Mesothelial cell of epicardium (in vitro differentiated cells): ENCODE data around the gene ATP8B1. TPM values are rescaled to one million over a fixed set of nuclear protein-coding genes. Genes with fewer than 3 reads are reported as not detected.

Experiments
- DNase-seq, 2 experiments: peaks; one replicate each; pipeline ENCODE4 v3.0.0; 2021; ENCODE audit warnings: low spot score in 2 of 2; ENCODE audit not compliant: unreplicated experiment in 2 of 2
- H3K27ac Mint-ChIP-seq: 2 replicates; pipeline ENCODE4 v1.8.0; 2021; ENCODE audit warnings: mixed read lengths
- H3K27me3 Mint-ChIP-seq: 2 replicates; pipeline ENCODE4 v1.8.0; 2021; ENCODE audit warnings: low read depth, mixed read lengths
- H3K36me3 Mint-ChIP-seq: 2 replicates; pipeline ENCODE4 v1.8.0; 2021; ENCODE audit warnings: mixed read lengths
- H3K4me1 Mint-ChIP-seq: 2 replicates; pipeline ENCODE4 v1.8.0; 2021; ENCODE audit warnings: mixed read lengths
- H3K4me3 Mint-ChIP-seq: 2 replicates; pipeline ENCODE4 v1.8.0; 2021; ENCODE audit warnings: mild to moderate bottlenecking, moderate library complexity, mixed read lengths
- H3K9me3 Mint-ChIP-seq: 2 replicates; pipeline ENCODE4 v1.8.0; 2021; ENCODE audit warnings: mixed read lengths
- CTCF ChIP-seq: fragments of 200-600 bp; sonication (generic); IDR thresholded peaks from one replicate; pipeline ENCODE4 v1.5.0; 2021; ENCODE audit warnings: antibody characterized with exemption; ENCODE audit not compliant: unreplicated experiment
- total RNA-seq: library from RNA; stranded (reverse); gene quantifications from 3 replicates; pipeline ENCODE4 v1.2.1, GENCODE V29; 2021

The ATP8B1 gene
- total RNA-seq, 1 donor from 2014 or later = 14.1 TPM

DNA sequence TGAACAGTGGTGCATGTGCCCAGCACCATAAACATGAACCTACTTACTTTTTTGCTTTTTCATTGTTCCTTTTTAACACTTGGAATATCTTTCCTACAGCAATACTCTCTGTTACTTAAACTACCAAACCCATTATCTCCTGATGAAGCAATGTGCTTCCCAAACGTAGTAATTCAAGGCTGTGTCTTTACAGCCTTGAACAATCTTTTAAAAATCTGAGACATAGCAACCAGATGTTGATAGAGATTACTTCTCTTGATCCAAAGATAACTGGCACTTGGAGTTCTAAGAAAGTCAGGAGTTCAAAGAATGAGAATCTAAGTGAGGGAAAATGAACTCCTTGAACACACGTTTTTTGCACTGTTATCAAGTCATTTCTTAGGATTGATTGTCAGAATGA lies 40.4 kb downstream of the ATP8B1 start:
- Mint-ChIP-seq H3K9me3 (peaks cover 12% of the 10 kb centered on the region), H3K27me3 (no peaks in the 10 kb centered on the region), H3K4me1 (peaks cover 9% of the 10 kb centered on the region), H3K4me3 (no peak overlapping the region), H3K27ac (no peak overlapping the region), H3K36me3 (peaks cover 14% of the 10 kb centered on the region)
- TF ChIP-seq CTCF = no peak
- no peak for DNase-seq

GRCh38 chr18:57759650-57760049 lies 43.5 kb downstream of the ATP8B1 start:
- Mint-ChIP-seq H3K27me3 (no peaks in the 10 kb centered on the region), H3K36me3 (peaks cover 26% of the 10 kb centered on the region), H3K27ac (no peak overlapping the region), H3K4me3 (no peak overlapping the region), H3K9me3 (peaks cover 19% of the 10 kb centered on the region), H3K4me1 (no peaks in the 10 kb centered on the region)
- DNase-seq = no peak
- TF ChIP-seq CTCF = no peak

DNA sequence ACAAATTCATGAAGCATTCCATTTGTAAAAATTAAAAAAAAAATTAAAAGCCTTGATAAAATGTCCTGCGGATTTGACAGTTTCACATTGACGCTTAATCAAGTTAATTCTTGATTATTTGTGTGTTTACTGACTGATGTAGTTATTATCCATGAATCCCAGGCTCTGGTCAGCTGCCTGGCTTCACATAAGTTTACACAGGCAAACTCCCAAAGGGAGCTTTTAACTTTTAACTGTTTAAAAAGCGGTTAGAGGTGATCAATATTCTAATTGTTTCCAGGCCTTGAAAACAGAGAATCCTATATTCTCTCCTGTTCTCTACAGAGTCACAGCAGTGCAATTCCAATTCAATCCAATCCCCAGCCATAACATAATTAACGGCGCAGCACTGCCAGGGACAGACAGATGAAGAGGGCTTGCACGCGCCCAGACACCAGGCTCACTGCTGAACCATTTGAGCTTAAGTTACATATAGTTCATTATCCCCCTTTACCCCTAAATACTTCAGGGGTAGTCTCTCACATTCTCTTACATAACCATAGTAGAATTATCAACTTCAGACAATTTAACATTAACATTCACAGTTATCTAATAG lies 47.5 kb downstream of the ATP8B1 start:
- H3K36me3 Mint-ChIP-seq = peaks cover 26% of the 10 kb centered on the region
- H3K27me3 Mint-ChIP-seq = no peaks in the 10 kb centered on the region
- peaks cover 11% of the 10 kb centered on the region for H3K4me1 Mint-ChIP-seq
- peaks cover 19% of the 10 kb centered on the region for H3K9me3 Mint-ChIP-seq
- no peak overlapping the region for H3K4me3 Mint-ChIP-seq
- no peak for DNase-seq
- no peak for TF ChIP-seq CTCF
- H3K27ac Mint-ChIP-seq = no peak overlapping the region

GRCh38 chr18:57754577-57755338 lies 48.4 kb downstream of the ATP8B1 start:
- TF ChIP-seq CTCF = no peak

DNA sequence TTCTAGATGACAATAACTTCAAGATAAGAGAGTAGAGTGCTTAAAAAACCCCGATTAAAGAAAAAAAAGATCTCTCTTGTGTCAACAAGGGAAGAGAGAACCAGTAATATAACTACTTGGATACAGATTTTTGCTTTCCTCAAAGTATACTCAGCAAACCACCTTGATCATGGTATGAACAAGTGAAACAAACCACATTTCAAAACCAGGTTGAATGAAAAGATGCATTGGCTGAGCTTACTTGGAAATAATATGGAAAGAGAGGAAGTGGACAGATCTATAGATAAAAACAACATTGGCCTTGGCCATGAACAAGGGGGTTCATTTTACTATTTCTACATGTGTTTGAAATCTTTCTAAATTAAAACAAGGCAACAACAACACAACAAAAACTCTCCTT lies 50.1 kb downstream of the ATP8B1 start:
- Mint-ChIP-seq H3K4me3 (no peak overlapping the region), H3K36me3 (peaks cover 13% of the 10 kb centered on the region), H3K9me3 (peaks cover 9% of the 10 kb centered on the region), H3K27ac (peak overlapping the region; percentile 11), H3K27me3 (no peaks in the 10 kb centered on the region), H3K4me1 (peaks cover 21% of the 10 kb centered on the region)
- no peak for DNase-seq
- no peak for TF ChIP-seq CTCF

More at GRCh38 chr18:57754577-57755338, 48.4 kb downstream of the ATP8B1 start:
- Mint-ChIP-seq H3K36me3 (peaks cover 19% of the 10 kb centered on the region), H3K27me3 (no peaks in the 10 kb centered on the region), H3K4me1 (peaks cover 11% of the 10 kb centered on the region), H3K9me3 (peaks cover 12% of the 10 kb centered on the region), H3K27ac (no peak overlapping the region), H3K4me3 (no peak overlapping the region)
- DNase-seq = no peak
